Keratinocyte (primary cell): ENCODE measurements around the gene CEP120. TPM values are rescaled to one million over a fixed set of nuclear protein-coding genes. Genes with fewer than 3 reads are reported as not detected.
"Not testable (repeated sequence)": the region's sequence is repeated elsewhere in the genome, so short reads cannot be mapped to it uniquely, and the experiment has no call there.

Experiments
- DNase-seq: peaks from one replicate; pipeline ENCODE4 v3.0.0-alpha.2; 2011; ENCODE audit warnings: low read depth, missing footprints, low spot score
- FAIRE-seq: peaks from 2 replicates; lab custom pipeline; 2011; peaks lifted over from hg19 to GRCh38; lab: Jason Lieb, UNC
- H2AFZ ChIP-seq: 2 replicates; pipeline ENCODE4 v1.6.0; 2012; ENCODE audit warnings: low read length, control low read depth, inconsistent platforms; ENCODE audit not compliant: control insufficient read depth
- H3K27ac ChIP-seq: 2 replicates; pipeline ENCODE4 v1.5.1; 2011; ENCODE audit warnings: low read length; ENCODE audit not compliant: control insufficient read depth, insufficient read depth
- H3K27me3 ChIP-seq: 3 replicates; pipeline ENCODE4 v1.6.0; 2011; ENCODE audit warnings: low read length; ENCODE audit not compliant: control insufficient read depth, insufficient read depth; ENCODE audit errors: extremely low read depth
- H3K36me3 ChIP-seq, 2 experiments: 2 replicates in 1 of 2; 3 replicates in 1 of 2; pipeline ENCODE4 v1.5.1; 2011; ENCODE audit warnings: low read length in 2 of 2, mild to moderate bottlenecking in 1 of 2; ENCODE audit not compliant: control insufficient read depth in 2 of 2, insufficient read depth in 2 of 2; ENCODE audit errors: extremely low read depth in 1 of 2
- H3K4me1 ChIP-seq: 3 replicates; pipeline ENCODE4 v1.5.1; 2011; ENCODE audit warnings: low read length; ENCODE audit not compliant: control insufficient read depth, insufficient read depth; ENCODE audit errors: extremely low read depth
- H3K4me2 ChIP-seq: 3 replicates; pipeline ENCODE4 v1.6.0; 2011; ENCODE audit warnings: low read depth, low read length; ENCODE audit not compliant: control insufficient read depth, insufficient read depth; ENCODE audit errors: extremely low read depth
- H3K4me3 ChIP-seq, 3 experiments: fragments of 200-600 bp in 1 of 3; sonication (generic) in 1 of 3; 2 replicates in 2 of 3; 3 replicates in 1 of 3; pipeline ENCODE4 v1.5.1; 2011 to 2016; ENCODE audit warnings: low read length in 3 of 3, mild to moderate bottlenecking in 3 of 3, control low read depth in 2 of 3, inconsistent platforms in 1 of 3, low read depth in 1 of 3, mixed read lengths in 1 of 3, mixed run types in 1 of 3, moderate library complexity in 1 of 3; ENCODE audit not compliant: control insufficient read depth in 2 of 3, insufficient read depth in 2 of 3; ENCODE audit errors: extremely low read depth in 1 of 3
- H3K79me2 ChIP-seq: 2 replicates; pipeline ENCODE4 v1.6.0; 2012; ENCODE audit warnings: low read length; ENCODE audit not compliant: control insufficient read depth, insufficient read depth
- H3K9ac ChIP-seq: 3 replicates; pipeline ENCODE4 v1.6.0; 2011; ENCODE audit warnings: low read length; ENCODE audit not compliant: control insufficient read depth, insufficient read depth; ENCODE audit errors: extremely low read depth
- H3K9me1 ChIP-seq: 3 replicates; pipeline ENCODE4 v1.6.0; 2011; ENCODE audit warnings: low read length; ENCODE audit not compliant: control insufficient read depth, insufficient read depth; ENCODE audit errors: extremely low read depth
- H3K9me3 ChIP-seq: 2 replicates; pipeline ENCODE4 v1.5.1; 2012; ENCODE audit warnings: low read depth, low read length; ENCODE audit not compliant: control insufficient read depth
- H4K20me1 ChIP-seq: 3 replicates; pipeline ENCODE4 v1.6.0; 2011; ENCODE audit warnings: low read length; ENCODE audit not compliant: control insufficient read depth, insufficient read depth; ENCODE audit errors: extremely low read depth
- CTCF ChIP-seq, 3 experiments: IDR thresholded peaks in 1 of 3; conservative IDR thresholded peaks in 1 of 3; optimal IDR thresholded peaks in 1 of 3; 2 replicates in 2 of 3; 3 replicates in 1 of 3; pipeline versions ENCODE3 to v1.5.1; 2011; ENCODE audit warnings: low read length in 3 of 3, mild to moderate bottlenecking in 3 of 3, moderate library complexity in 2 of 3, control low read depth in 1 of 3, inconsistent platforms in 1 of 3; ENCODE audit not compliant: insufficient read depth in 2 of 3; ENCODE audit errors: extremely low read depth in 1 of 3
- EZH2 ChIP-seq: IDR thresholded peaks from one replicate; pipeline ENCODE4 v1.6.1; 2012; ENCODE audit warnings: inconsistent platforms, mild to moderate bottlenecking, low read length, moderate library complexity
- dilution Hi-C: fragments of 300-500 bp; cut with MboI; formaldehyde crosslinking; loops from one replicate; pipeline ENCODE4 v1.7.0; 2020; ENCODE audit warnings: low sequenced_read_pairs; ENCODE audit not compliant: extremely low pct_ligation_motif_present
- polyA plus RNA-seq, 5 experiments: library from polyadenylated mRNA; depleted of rRNA in 3 of 5; stranded (reverse) in 3 of 5; stranded (forward) in 1 of 5; unstranded in 1 of 5; fragments of >200 nt; gene quantifications; 1 replicate in 1 of 5; 2 replicates in 3 of 5; 3 replicates in 1 of 5; pipeline versions ENCODE4 v1.2.1 to v1.2.3, GENCODE V29; 2011 to 2012; ENCODE audit warnings: missing spikeins in 2 of 5, low read depth in 1 of 5, low replicate concordance in 1 of 5

Gene CEP120
- polyA plus RNA-seq, 1 donor (not counting 4 experiments of a cell fraction or from before 2014, with no cell fraction given) = 11.7 TPM

DNA sequence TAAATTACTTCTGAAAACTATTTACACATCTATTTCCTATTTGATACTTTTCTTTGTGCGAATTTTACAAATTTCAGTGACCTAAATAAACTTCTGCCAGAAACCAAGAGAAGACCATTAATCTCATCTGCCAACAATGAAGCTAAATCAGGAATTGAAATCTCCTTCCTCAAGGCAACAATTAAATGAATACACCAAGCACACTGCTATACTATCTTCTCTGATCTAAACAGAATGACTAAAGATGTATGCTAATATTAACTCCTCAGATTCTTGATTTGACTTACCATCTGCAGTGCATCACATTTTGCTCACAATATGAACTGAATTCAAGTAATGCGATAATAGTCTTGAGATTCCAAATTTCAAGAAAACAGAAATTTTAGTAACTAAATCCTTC lies 82.3 kb downstream of the CEP120 start:
- dilution Hi-C loops = no loop called here
- TF ChIP-seq EZH2 = no peak
- no peak for TF ChIP-seq CTCF (optimal IDR thresholded peaks at IDR 0.05 in 1 of 3, IDR thresholded peaks at IDR 0.05 in 1 of 3, conservative IDR thresholded peaks at IDR 0.05 in 1 of 3; ENCODE audit: extremely low read depth in 1 of 3, insufficient read depth in 2 of 3, low read length in 3 of 3)
- H3K9me1 ChIP-seq = no peaks in the 10 kb centered on the region
- H3K9ac ChIP-seq = no peak overlapping the region
- no peaks in the 10 kb centered on the region for H3K79me2 ChIP-seq
- H3K4me2 ChIP-seq = no peak overlapping the region
- H2AFZ ChIP-seq = no peak overlapping the region
- no peak overlapping the region for H3K27ac ChIP-seq
- DNase-seq = no peak
- H3K9me3 ChIP-seq = no peaks in the 10 kb centered on the region
- H3K4me3 ChIP-seq = no peak overlapping the region
- no peaks in the 10 kb centered on the region for H3K27me3 ChIP-seq
- no peak for FAIRE-seq
- no peaks in the 10 kb centered on the region for H3K4me1 ChIP-seq
- no peaks in the 10 kb centered on the region for H4K20me1 ChIP-seq
- H3K36me3 ChIP-seq = no peaks in the 10 kb centered on the region

DNA sequence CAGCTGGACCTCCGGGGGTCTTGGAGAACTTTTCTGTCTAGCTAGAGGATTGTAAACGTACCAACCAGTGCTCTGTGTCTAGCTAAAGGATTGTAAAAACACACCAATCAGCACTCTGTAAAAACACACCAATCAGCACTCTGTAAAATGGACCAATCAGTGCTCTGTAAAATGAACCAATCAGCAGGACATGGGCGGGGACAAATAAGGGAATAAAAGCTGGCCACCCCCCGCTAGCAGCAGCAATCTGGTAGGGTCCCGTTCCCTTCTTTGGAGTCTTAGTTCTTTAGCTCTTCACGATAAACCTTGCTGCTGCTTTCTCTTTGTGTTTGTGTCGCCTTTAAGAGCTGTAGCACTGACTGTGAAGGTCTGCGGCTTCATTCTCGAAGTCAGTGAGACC lies 114.8 kb downstream of the CEP120 start:
- H2AFZ ChIP-seq, H3K27ac ChIP-seq, H4K20me1 ChIP-seq, H3K9me1 ChIP-seq, H3K36me3 ChIP-seq, H3K4me1 ChIP-seq, H3K9me3 ChIP-seq, H3K4me2 ChIP-seq, H3K4me3 ChIP-seq, H3K27me3 ChIP-seq, dilution Hi-C loops, H3K9ac ChIP-seq, H3K79me2 ChIP-seq, FAIRE-seq, DNase-seq: not testable (repeated sequence)

- H3K4me3 ChIP-seq = no peak overlapping the region
- TF ChIP-seq EZH2 (no peak), CTCF (optimal IDR thresholded peaks at IDR 0.05 in 1 of 3, IDR thresholded peaks at IDR 0.05 in 1 of 3, conservative IDR thresholded peaks at IDR 0.05 in 1 of 3; ENCODE audit: extremely low read depth in 1 of 3, insufficient read depth in 2 of 3, low read length in 3 of 3) (no peak)
- no peaks in the 10 kb centered on the region for H3K36me3 ChIP-seq
- H3K9me1 ChIP-seq = no peaks in the 10 kb centered on the region
- no peak overlapping the region for H3K27ac ChIP-seq
- H4K20me1 ChIP-seq = no peaks in the 10 kb centered on the region
- no peaks in the 10 kb centered on the region for H3K79me2 ChIP-seq
- FAIRE-seq (no peak), DNase-seq (no peak)
- H3K9ac ChIP-seq = no peak overlapping the region
- H3K4me2 ChIP-seq = no peak overlapping the region
- no peaks in the 10 kb centered on the region for H3K9me3 ChIP-seq
- dilution Hi-C loops = no loop called here
- H2AFZ ChIP-seq = no peak overlapping the region
- H3K27me3 ChIP-seq = peaks cover 3% of the 10 kb centered on the region
- H3K4me1 ChIP-seq = no peaks in the 10 kb centered on the region
Measured at GRCh38 chr5:123305751-123306150, 117.5 kb downstream of the CEP120 start.
